Activated naive CD8-positive, alpha-beta T cell (primary cell): ENCODE results near the gene PRMT2.

Source experiments
- H3K27ac Mint-ChIP-seq: one replicate; pipeline ENCODE4 v1.8.0; 2021; ENCODE audit warnings: mixed read lengths
- H3K27me3 Mint-ChIP-seq: one replicate; pipeline ENCODE4 v1.8.0; 2021; ENCODE audit warnings: mixed read lengths
- H3K36me3 Mint-ChIP-seq: one replicate; pipeline ENCODE4 v1.8.0; 2021; ENCODE audit warnings: mixed read lengths
- H3K4me1 Mint-ChIP-seq: one replicate; pipeline ENCODE4 v1.8.0; 2021; ENCODE audit warnings: low read depth, mixed read lengths
- H3K4me3 Mint-ChIP-seq: one replicate; pipeline ENCODE4 v1.8.0; 2021; ENCODE audit warnings: mild to moderate bottlenecking, mixed read lengths
- H3K9me3 Mint-ChIP-seq: one replicate; pipeline ENCODE4 v1.8.0; 2021; ENCODE audit warnings: low read depth, mixed read lengths

PRMT2 gene

DNA sequence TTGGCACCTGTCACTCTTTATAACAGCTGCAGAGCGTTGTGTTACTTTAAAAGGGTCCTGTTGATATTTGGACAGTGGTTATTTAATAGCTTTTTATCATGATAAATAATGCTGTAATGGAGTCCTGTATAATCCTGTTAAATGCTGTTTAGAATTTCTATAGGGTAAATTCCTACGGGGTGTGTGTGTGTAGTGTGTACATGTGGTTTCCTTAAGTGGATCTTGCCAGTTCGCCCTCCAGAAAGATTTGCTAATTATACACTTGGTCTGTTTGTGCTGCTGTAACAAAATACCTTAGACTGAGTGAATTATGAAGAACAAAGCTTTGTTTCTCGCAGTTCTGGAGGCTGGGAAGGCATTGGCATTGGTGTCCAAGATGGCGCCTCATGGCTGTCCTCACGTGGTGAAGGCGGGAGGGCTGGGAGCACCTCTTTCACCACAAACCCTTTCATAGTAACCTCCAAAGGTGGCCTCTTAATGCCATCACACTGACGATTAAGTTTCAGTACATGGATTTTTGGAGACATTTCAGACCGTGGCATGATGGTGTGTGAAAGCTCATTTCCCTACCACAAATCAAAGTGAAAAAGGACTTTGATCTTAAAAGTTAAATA lies 11.2 kb downstream of the PRMT2 start:
- H3K4me3 Mint-ChIP-seq: peak overlapping the region; percentile 33

DNA sequence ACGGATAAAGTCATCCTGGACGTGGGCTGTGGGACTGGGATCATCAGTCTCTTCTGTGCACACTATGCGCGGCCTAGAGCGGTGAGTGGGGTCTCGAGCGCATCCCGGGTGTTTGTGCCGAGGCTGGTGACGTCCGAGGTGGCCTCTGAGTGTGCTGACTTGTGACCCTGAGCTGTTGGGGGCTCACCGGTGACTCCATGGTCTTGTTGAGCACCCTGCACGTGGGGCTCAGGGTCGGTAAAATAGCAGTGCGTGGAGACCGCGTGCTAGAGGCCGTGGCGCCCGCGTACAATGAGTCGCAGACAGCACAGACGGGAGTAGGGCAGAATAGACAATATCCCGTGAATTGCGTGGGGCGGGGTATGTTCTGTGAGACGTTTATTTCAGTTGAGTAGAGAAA lies 13.1 kb downstream of the PRMT2 start:
- Mint-ChIP-seq H3K36me3 (peaks cover 35% of the 10 kb centered on the region), H3K4me3 (no peak overlapping the region), H3K27me3 (no peaks in the 10 kb centered on the region), H3K4me1 (peaks cover 55% of the 10 kb centered on the region), H3K9me3 (no peaks in the 10 kb centered on the region), H3K27ac (no peak overlapping the region)

More for the DNA sequence above, 11.2 kb downstream of the PRMT2 start:
- Mint-ChIP-seq H3K27me3 (no peaks in the 10 kb centered on the region), H3K4me1 (peaks cover 68% of the 10 kb centered on the region), H3K27ac (peak overlapping the region; percentile 83), H3K9me3 (no peaks in the 10 kb centered on the region), H3K36me3 (peaks cover 20% of the 10 kb centered on the region)

DNA sequence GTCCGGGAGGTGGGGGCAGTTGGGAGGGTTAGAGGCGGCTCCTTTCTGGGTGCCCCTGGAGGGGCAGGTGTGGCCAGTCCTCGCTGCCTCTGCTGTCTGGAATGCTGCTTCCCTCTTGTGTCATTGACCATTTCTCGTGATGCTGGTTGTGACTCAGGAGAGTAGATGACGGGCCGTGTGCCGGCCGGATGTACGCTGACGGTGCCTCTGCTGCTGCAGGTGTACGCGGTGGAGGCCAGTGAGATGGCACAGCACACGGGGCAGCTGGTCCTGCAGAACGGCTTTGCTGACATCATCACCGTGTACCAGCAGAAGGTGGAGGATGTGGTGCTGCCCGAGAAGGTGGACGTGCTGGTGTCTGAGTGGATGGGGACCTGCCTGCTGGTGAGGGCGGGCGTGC lies 13.9 kb downstream of the PRMT2 start:
- Mint-ChIP-seq H3K36me3 (peaks cover 43% of the 10 kb centered on the region), H3K27ac (no peak overlapping the region), H3K4me1 (peaks cover 50% of the 10 kb centered on the region), H3K27me3 (no peaks in the 10 kb centered on the region), H3K4me3 (no peak overlapping the region), H3K9me3 (peaks cover 3% of the 10 kb centered on the region)

DNA sequence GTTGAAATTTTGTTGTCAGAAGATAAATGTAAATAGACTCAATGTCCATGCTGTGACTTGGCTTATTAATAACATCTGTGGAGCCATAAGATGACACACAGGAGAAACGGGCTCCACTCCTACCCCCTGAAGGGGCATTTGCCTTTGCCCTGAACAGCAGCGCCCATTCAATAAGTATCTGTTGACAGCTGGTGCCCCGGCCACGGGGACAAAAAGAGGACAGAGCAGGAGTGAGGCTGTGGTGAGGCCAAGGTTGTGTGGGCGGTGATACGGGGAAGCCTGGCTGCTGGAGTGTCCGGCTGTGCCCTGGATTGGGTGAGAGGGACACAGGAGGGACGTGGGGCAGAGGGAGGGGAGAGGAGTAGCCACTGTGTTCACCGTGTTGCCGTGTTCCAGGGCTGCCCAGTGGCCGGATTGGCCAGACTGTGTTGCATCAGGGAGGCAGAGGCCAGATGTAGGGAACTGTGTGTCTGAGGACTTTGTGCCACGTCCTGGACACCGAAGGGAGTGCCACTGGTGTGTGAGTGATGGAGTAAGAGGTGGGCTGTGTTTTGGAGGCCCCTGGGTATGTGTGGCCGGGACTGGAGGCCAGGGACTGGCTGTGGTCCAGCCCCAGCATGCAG lies 15.1 kb downstream of the PRMT2 start:
- Mint-ChIP-seq H3K36me3 (peaks cover 50% of the 10 kb centered on the region), H3K27ac (peak overlapping the region; percentile 80), H3K4me3 (no peak overlapping the region), H3K27me3 (no peaks in the 10 kb centered on the region), H3K4me1 (peaks cover 48% of the 10 kb centered on the region), H3K9me3 (peaks cover 11% of the 10 kb centered on the region)

DNA sequence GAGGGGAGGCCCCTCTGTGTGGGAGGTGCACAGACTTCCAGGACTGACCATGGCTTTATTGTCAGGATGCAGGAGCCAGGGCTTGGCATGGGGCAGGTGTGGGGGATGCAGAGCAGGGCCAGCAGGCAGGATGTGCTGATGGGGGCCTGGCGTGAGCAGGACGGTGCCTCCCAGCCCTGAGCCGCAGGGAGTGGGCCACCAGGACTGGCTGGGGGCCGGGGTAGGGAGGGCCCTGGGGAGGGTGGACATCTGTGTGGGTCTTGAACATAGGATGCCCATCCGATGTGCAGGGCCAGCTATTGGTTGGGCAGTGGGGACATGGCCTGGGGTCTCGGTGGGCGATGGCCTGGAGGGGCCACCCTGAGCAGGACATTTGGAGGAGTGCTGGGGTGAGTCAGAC lies 15.6 kb downstream of the PRMT2 start:
- peaks cover 55% of the 10 kb centered on the region for H3K36me3 Mint-ChIP-seq
- peak overlapping the region; percentile 89 for H3K27ac Mint-ChIP-seq
- peaks cover 13% of the 10 kb centered on the region for H3K9me3 Mint-ChIP-seq

DNA sequence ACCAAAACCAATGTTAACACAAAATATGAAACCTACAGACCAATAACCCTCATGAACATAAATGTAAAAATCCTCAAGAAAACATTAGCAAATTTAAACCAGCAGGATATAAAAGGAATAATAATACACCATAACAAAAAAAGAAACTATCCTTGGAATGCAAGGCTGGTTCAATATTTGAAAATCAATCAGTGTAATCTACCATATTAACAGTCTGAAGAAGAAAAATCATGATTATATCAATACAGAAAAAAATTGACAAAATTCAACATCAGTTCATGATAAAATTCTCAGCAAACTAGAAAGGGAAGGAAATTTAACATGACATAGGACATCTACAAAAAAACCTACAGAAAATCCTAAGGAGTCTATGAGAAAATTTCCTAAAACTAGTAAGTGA lies 19.8 kb downstream of the PRMT2 start:
- Mint-ChIP-seq H3K27me3 (no peaks in the 10 kb centered on the region), H3K9me3 (peaks cover 13% of the 10 kb centered on the region), H3K36me3 (peaks cover 50% of the 10 kb centered on the region), H3K4me3 (no peak overlapping the region), H3K4me1 (peaks cover 36% of the 10 kb centered on the region), H3K27ac (no peak overlapping the region)

More for the DNA sequence above, 15.6 kb downstream of the PRMT2 start:
- peaks cover 45% of the 10 kb centered on the region for H3K4me1 Mint-ChIP-seq
- H3K4me3 Mint-ChIP-seq: no peak overlapping the region
- no peaks in the 10 kb centered on the region for H3K27me3 Mint-ChIP-seq

DNA sequence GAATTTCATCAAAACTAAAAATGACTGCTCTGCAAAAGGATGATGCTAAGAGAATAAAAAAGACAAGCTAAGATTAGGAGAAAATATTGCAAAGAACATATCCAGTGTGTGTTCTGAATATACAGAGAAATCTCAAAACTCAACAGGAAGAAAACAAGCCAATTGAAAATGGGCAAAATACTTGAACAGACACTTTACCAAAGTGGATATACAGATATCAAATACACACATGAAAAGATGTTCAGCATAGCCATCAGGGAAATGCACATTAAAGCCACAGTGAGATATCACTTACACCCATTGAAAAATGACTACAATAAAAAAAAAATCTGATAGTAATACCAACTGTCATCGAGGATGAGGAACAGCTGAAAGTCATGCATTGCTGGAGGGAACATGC lies 21.3 kb downstream of the PRMT2 start:
- Mint-ChIP-seq H3K27me3 (no peaks in the 10 kb centered on the region), H3K4me1 (peaks cover 33% of the 10 kb centered on the region), H3K36me3 (peaks cover 49% of the 10 kb centered on the region), H3K4me3 (no peak overlapping the region), H3K27ac (peak overlapping the region; percentile 38), H3K9me3 (peaks cover 13% of the 10 kb centered on the region)

DNA sequence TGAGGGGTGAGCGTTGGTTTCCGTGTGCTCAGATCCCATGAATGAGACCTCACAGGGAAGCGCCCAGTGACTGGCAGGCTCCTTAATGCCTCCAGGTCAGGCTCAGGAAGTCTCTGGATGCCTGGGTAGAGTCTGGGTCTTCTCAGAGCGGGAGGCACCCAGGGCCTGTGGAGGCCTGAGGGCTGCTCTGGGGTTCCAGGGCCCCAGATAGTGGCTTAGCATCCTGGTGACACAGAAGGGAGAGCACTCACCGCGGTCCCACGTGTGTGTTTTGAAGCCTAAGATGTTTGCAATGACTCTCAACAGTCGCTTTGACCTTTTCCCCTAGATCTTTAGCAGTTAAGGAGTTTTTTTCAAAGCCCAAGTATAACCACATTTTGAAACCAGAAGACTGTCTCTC lies 25.0 kb downstream of the PRMT2 start:
- Mint-ChIP-seq H3K4me3 (no peak overlapping the region), H3K36me3 (peaks cover 21% of the 10 kb centered on the region), H3K9me3 (peaks cover 3% of the 10 kb centered on the region), H3K27ac (peak overlapping the region; percentile 80), H3K27me3 (no peaks in the 10 kb centered on the region), H3K4me1 (peaks cover 34% of the 10 kb centered on the region)

DNA sequence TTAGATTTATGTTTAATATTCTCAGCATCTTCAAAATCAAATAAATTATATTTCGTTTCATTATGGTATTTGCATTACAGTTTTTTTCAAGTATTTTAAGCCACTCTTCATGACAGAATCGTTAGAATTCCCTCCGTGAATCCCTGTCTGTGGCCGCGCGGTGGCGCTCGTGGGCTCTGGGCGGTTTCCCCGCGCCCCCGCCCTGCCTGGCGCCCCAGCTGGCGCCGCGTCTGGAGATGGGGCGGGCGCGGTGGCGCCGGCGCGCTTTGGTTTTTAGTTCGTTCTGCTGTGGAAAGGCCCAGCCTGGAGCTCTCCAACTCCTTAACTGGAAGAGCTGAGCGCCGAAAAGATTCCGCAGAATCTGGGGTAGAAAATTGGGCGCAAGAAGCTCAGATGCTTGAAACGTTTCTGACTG lies 25.7 kb downstream of the PRMT2 start:
- no peak overlapping the region for H3K4me3 Mint-ChIP-seq
- H3K27me3 Mint-ChIP-seq: no peaks in the 10 kb centered on the region
- peaks cover 15% of the 10 kb centered on the region for H3K36me3 Mint-ChIP-seq
- H3K4me1 Mint-ChIP-seq: peaks cover 38% of the 10 kb centered on the region
- H3K9me3 Mint-ChIP-seq: no peaks in the 10 kb centered on the region
- peak overlapping the region; percentile 80 for H3K27ac Mint-ChIP-seq

DNA sequence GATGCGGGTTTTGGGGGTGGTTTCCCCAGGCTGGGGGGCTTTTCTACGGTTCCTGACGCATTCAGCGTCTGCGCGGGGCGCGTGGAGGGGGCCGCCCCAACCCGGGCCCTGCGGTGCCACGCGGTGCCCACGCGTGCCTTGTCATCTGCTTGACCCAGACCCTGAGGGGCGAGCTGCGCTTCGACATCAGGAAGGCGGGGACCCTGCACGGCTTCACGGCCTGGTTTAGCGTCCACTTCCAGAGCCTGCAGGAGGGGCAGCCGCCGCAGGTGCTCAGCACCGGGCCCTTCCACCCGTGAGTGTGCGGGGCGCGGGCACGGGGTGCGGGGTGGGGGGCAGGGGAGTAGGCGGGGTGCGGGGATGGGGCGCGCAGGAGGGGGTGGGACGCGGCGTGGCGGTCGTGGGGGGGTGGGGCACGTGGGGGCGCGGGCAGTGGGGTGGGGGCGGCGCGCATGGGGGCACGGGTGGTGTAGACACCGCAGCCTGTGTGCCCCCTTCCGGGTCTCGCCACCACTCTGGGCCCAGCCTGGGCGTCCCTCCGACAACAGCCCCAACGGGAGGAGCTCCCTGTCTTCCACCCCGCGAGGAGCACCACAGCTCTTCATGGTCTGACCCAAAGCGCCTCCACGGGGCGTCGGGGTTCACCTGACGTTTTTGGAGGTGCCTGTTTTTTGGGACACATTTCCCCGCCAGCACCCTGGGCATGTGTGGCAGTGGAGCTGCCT lies 26.3 kb downstream of the PRMT2 start:
- no peak overlapping the region for H3K27ac Mint-ChIP-seq
- no peaks in the 10 kb centered on the region for H3K27me3 Mint-ChIP-seq
- H3K4me1 Mint-ChIP-seq: peaks cover 38% of the 10 kb centered on the region
- no peak overlapping the region for H3K4me3 Mint-ChIP-seq
- no peaks in the 10 kb centered on the region for H3K9me3 Mint-ChIP-seq
- peaks cover 9% of the 10 kb centered on the region for H3K36me3 Mint-ChIP-seq

DNA sequence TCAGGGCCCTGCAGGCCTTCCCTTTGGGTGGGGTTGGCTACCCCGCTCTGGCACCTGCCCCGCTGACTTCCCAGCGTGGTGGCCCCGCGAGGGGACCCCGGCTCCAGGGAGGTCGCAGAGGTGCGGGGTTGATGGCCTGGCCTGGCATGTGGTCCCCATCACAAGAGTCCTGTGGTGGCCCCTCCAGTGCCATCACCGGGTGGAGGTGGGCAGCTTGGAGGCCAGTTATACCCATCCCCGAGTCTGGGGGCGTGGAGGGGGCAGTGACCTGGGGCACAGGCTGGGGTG lies 26.8 kb downstream of the PRMT2 start:
- Mint-ChIP-seq H3K9me3 (no peaks in the 10 kb centered on the region), H3K4me1 (peaks cover 34% of the 10 kb centered on the region), H3K4me3 (no peak overlapping the region), H3K27me3 (no peaks in the 10 kb centered on the region), H3K36me3 (peaks cover 6% of the 10 kb centered on the region), H3K27ac (no peak overlapping the region)

DNA sequence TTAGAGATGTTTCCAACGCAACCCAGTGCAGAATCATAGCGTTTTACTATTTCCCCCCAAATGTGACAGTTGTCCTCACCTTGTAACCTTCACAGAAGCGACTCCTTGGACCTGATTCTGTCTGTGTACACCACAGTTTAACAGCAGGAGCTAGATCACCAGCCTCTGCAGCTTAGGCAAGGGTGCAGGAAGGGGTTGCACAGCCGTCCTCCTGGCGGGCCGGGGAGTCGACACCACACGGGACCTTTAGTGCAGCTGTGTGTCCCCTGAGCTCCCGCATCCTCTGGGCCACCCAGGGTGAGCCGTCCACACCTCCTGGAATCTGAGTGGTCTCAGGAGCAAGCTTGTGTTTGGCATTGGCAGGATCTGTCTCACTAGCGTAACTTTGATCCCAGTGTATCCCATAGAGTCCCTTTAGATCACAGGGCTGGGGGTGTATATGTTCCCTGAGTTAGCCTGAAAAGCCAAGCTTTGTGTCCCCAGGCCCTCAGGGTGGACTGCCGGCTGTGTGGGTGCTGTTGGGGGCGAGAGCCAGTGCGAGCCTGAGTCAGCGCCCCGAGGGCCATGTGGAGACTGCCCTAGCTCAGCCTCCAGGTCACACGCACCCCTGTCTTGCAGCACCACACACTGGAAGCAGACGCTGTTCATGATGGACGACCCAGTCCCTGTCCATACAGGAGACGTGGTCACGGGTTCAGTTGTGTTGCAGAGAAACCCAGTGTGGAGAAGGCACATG lies 27.5 kb downstream of the PRMT2 start:
- Mint-ChIP-seq H3K4me1 (peaks cover 31% of the 10 kb centered on the region), H3K27ac (peak overlapping the region; percentile 72), H3K9me3 (no peaks in the 10 kb centered on the region), H3K36me3 (peaks cover 3% of the 10 kb centered on the region), H3K27me3 (no peaks in the 10 kb centered on the region), H3K4me3 (no peak overlapping the region)

DNA sequence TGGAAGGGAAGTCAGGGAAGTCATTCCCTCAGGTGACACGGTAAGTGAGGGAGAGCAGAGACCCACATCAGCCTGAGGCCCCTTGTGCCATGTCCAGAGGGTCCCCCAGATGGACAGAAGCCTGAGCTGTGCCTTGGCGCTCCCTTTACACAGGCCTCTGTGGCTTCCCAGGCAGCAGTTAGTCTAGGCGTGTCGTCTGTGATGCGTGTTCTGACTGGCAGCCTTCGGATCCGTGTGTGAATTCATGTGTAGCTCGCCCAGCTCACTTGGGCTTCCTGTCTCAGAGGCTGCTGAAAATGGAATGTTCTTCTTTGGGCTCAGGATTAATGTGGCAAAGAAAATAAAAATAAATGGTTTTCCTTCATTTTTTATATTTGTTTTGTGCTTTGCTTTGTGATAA lies 28.3 kb downstream of the PRMT2 start:
- Mint-ChIP-seq H3K27me3 (no peaks in the 10 kb centered on the region), H3K27ac (peak overlapping the region; percentile 72), H3K4me1 (peaks cover 26% of the 10 kb centered on the region), H3K9me3 (no peaks in the 10 kb centered on the region), H3K36me3 (peaks cover 3% of the 10 kb centered on the region), H3K4me3 (no peak overlapping the region)

DNA sequence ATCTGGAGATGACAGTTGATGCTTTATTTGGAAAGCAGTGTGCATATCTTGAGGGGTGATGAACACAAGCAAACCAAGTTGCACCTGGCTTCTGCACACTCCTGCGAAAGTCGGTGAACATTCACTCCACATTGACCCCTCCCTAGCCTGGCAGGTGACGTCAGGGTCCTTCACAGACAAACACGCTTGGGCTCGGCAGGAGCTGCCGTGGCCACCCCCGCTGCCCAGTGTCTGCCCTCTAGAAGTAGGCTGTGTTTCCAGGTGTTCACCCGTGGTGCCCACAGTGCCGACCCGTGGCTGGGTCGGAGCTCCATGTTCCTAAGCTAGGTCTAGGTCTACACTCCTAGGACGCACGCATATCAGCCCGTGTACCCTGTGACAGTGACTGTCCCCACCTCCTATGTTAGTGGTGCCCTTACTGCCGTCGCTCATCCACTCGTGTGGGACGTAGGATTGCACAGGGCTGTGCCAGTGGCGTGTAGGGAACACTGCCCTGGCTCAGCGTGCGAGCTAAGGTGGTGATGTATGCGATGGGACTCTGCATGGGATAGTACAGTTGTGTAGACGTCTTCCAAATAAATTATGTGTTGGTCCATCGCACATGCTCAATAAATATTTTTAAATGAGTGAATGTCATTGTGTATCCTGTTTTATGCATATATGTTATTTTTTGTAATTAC lies 29.0 kb downstream of the PRMT2 start:
- H3K27ac Mint-ChIP-seq: no peak overlapping the region
- peaks cover 21% of the 10 kb centered on the region for H3K4me1 Mint-ChIP-seq
- H3K27me3 Mint-ChIP-seq: no peaks in the 10 kb centered on the region
- H3K36me3 Mint-ChIP-seq: peaks cover 3% of the 10 kb centered on the region
- no peaks in the 10 kb centered on the region for H3K9me3 Mint-ChIP-seq
- H3K4me3 Mint-ChIP-seq: no peak overlapping the region

DNA sequence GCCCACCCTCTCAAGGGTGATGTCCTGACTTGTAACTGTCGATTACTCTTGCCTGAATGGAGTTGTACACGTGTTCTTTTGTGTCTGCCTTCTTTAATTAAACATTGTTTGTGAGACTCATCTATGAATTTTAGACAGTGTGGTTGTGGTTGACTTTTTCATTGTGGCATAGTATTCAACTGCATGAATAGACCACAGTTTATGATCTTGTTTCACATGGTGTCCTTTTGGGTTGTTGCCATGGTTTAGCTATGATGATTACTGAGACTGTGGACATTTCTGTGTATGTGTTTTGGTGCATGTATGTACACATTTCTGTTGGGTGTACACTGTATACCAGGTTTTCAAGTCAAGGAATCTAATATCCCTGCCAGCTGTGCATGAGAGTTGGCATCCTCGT lies 30.1 kb downstream of the PRMT2 start:
- H3K4me1 Mint-ChIP-seq: peaks cover 15% of the 10 kb centered on the region
- no peak overlapping the region for H3K27ac Mint-ChIP-seq
- peak overlapping the region; percentile 49 for H3K4me3 Mint-ChIP-seq
- peaks cover 3% of the 10 kb centered on the region for H3K36me3 Mint-ChIP-seq
- H3K9me3 Mint-ChIP-seq: no peaks in the 10 kb centered on the region
- H3K27me3 Mint-ChIP-seq: no peaks in the 10 kb centered on the region
